ENCODE results near the gene LILRA2. TPM values are rescaled to one million over a fixed set of nuclear protein-coding genes. Genes with fewer than 3 reads are reported as not detected.

LILRA2 gene
- total RNA-seq, 1 experiment from 2014 or later: not detected

DNA sequence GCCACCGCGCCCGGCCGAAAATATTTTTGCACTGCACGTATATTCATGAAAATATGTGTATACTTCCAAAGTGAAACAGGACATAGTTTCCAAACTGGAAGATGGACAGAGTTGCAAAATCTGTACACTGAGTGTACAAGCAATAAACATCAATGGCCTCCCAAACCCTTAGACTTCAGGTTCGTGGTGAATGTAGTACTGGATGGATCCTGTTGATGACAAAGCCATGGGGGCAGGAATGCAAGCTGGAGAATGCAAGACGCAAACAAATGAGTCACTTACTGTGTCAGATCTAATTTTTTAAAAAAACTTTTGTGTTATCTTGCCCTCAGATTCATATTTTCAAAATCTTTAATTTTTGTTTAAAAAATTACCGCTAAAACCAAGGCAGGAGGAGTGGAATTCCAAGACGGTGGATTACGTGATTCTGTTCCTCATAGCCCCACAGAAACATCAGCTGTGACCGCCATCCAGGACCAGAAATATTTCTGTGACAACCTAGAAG lies 12.7 kb upstream of the LILRA2 start:
- peaks cover 4% of the 10 kb centered on the region; the same call in 1 of the 2 replicates for H3K27me3 Mint-ChIP-seq (ENCODE audit: low read depth)
- Histone ChIP-seq H3K79me1 (ENCODE audit: insufficient read depth, low read depth, low read length, poor library complexity, severe bottlenecking) (no peaks in the 10 kb centered on the region), H2BK12ac (ENCODE audit: insufficient read length, low read depth, low read length) (no peak overlapping the region), H3K9me3 (ENCODE audit: control insufficient read depth, low read depth, low read length) (peaks cover 63% of the 10 kb centered on the region), H3K27ac (ENCODE audit: insufficient read length, low read depth, low read length) (no peak overlapping the region), H4K20me1 (ENCODE audit: control insufficient read depth, insufficient read depth, insufficient read length) (no peaks in the 10 kb centered on the region), H3K9ac (ENCODE audit: extremely low read depth, insufficient read length, low read length) (no peak overlapping the region), H3K4ac (ENCODE audit: low read depth, low read length) (no peak overlapping the region), H3T11ph (ENCODE audit: low read length) (no peak overlapping the region), H2BK5ac (ENCODE audit: insufficient read length, low read length) (no peak overlapping the region), H3K18ac (ENCODE audit: insufficient read length, low read depth, low read length) (no peak overlapping the region), H2BK20ac (ENCODE audit: low read depth, low read length, poor library complexity, severe bottlenecking) (no peak overlapping the region), H3K27me3 (ENCODE audit: insufficient read depth, low read length) (no peaks in the 10 kb centered on the region), H3K79me2 (ENCODE audit: insufficient read depth, low read length) (no peaks in the 10 kb centered on the region), H4K8ac (replicated peaks; ENCODE audit: insufficient read length, low read depth, low read length) (no peak overlapping the region), H2AFZ (ENCODE audit: low read length) (no peak overlapping the region), H3K14ac (ENCODE audit: insufficient read depth, low read length) (no peak overlapping the region), H3K4me1 (ENCODE audit: insufficient read depth, low read length) (no peaks in the 10 kb centered on the region), H3K4me2 (ENCODE audit: insufficient read depth, insufficient read length, low read length) (no peak overlapping the region), H4K91ac (ENCODE audit: insufficient read length, low read depth, low read length) (no peak overlapping the region), H2BK120ac (ENCODE audit: low read depth, low read length, poor library complexity, severe bottlenecking) (no peak overlapping the region), H3K23ac (ENCODE audit: insufficient read length, low read depth, low read length) (no peak overlapping the region), H2BK15ac (ENCODE audit: low read depth, low read length) (no peak overlapping the region), H4K5ac (ENCODE audit: insufficient read length, low read depth, low read length) (no peak overlapping the region), H3K23me2 (ENCODE audit: insufficient read length, low read depth, low read length, poor library complexity, severe bottlenecking) (no peaks in the 10 kb centered on the region), H3K56ac (ENCODE audit: insufficient read length, low read depth, low read length) (no peak overlapping the region), H2AK5ac (ENCODE audit: insufficient read length, low read length) (no peak overlapping the region)
- no peaks in the 10 kb centered on the region for H3K4me1 Mint-ChIP-seq
- WGBS (ENCODE audit: extremely low coverage, insufficient read length, low lambda C conversion rate): no CpG with 5 or more reads among the region's 11 CpGs
- DNase-seq: no peak
- peaks cover 69 to 81% of the 10 kb centered on the region in 2 experiments for H3K9me3 Mint-ChIP-seq
- no peak for TF ChIP-seq CTCF (conservative IDR thresholded peaks at IDR 0.05)
- H3K36me3 Mint-ChIP-seq (ENCODE audit: insufficient read depth in 1 of 3, low read depth in 3 of 3): peaks cover 0 to 11% (median 0%) of the 10 kb centered on the region in 3 experiments; a peak in 3 of 7 replicates
- no peak overlapping the region for H3K4me3 Mint-ChIP-seq
- H3K27ac Mint-ChIP-seq: no peak overlapping the region
